GM19438 (cell line): ENCODE measurements around the gene STXBP6.

Experiments used
- ATAC-seq: cut with Tn5 transposase; IDR thresholded peaks from one replicate; pipeline ENCODE4 v1.9.1; 2021; ENCODE audit warnings: low read depth; ENCODE audit not compliant: unreplicated experiment

The STXBP6 gene

DNA sequence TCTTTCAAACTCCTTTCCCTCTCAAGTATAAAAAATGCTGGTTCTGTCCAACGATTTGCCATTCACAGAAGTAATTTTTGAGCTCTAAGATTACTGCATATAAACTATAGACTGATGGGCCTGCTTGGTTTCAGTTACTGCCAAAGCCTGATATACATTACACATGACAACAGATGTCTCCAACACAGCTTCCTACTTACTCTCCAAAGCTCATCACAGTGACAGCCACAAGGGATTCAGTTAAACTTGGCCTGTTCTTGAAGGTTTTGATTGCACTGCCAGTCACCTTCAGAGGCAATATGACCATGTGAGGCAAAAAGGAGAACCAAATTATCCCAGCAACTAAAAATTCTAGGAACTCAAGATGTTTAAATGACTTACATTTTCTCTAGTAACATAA lies 30.1 kb downstream of the STXBP6 start:
- ATAC-seq, result no peak

DNA sequence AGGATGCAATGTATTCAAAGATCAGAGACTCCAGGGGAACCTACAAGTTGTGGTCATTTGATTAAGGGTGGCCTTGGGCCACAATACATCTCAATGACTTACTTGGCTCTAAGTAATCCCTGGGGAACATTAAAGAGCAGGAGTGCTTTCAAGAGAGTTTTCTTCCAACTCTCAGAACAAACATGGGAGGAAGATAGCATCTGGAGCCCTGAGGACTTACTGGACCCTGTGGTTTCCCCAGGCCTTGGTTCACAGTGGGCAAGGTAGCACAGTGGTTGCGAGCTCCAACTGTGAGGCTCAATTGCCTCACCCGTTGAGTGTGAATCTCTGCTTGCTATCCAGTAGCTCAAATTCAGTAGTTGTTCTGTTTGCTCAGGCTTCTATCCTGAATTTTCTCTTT lies 32.4 kb downstream of the STXBP6 start:
- no peak for ATAC-seq

DNA sequence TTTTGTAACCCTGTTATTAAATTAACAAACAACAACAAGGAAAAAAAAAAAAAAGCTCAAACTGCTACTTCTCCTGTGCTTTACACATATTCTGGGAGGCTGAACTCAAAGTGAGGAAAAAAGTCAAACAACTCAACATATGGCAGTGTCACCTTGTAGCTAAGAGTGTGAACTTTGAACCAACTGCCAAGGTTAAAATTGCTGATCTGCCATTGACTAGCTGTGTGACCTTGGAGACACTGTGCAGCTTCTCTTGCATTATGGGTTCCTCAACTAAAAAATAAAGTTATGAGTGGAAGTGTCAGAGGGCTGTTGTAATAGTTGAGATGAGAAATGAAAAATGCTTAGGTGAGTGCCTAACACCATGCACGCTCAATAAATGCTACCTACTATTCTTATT lies 34.2 kb downstream of the STXBP6 start:
- no peak for ATAC-seq

DNA sequence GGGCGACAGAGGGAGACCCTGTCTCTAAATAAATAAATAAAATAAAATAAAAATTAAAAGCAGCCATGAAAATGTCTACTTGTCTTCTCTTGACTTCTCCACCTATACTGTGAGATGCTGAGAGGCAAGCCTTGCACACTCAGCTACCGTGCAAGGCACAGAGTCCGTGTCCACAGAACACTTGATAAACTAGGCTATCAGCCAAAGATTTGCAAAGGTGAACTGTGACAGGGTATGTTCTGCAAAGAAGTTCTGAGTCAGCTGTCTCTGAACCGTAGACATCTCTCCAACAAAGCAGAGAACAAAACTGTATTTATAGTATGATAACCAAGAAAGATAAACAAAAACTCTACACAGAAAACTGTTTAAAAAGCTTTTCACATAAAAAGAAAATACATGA lies 35.5 kb downstream of the STXBP6 start:
- no peak for ATAC-seq

DNA sequence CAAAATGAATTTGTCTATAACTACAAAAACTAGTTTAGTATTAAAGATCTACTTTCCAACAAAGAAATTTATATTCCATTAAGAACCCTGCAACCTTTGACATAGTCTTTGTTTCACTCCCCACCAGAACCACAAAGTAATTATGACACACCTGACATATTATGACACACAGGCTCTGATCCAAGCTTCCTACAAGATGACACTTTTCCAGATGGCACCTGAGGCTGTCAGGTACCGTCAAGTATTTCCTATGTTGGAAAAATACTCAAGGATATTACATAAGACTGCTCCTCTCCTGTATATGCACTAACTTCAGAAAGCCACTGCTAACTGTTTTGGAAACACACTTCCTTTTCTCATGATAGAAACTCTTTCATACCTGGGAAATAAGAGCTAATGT lies 38.9 kb downstream of the STXBP6 start:
- ATAC-seq, result no peak

DNA sequence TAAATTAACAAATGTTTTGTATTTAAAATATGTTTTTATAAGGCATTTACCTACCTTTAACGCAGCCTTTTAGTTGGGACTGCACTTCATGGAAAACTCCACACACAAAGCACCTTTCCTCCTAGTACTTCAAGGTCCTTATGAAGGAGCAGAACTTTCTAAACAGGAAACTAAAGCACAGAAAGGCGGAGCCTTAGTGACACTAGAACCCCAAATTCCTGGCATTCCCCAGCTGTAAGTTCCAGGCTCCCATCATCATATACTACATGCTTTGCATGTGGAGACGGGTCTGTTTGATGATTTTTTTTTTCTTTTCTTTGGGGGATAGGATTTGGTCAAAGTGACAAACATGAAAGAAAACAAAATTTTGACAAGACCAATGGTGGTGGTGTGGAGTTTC lies 39.5 kb downstream of the STXBP6 start:
- no peak for ATAC-seq

DNA sequence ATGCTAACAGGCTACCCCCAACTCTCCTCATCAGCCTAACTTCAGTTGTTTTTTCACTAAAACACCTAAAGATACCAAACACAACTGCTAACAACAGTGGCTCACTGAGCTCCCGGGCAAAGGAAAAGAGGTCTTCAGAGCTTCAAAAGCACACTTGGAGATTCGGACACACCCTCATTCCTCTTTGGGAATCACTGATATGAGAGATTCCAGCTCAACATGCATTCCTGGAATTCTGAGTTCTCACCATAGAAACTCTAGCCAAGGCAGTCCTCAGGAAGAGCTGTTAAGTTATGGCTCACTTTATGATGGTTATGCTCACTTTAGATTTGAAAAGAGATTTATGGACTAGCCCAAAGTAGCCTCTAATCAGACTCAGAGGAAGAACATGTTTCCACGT lies 40.1 kb downstream of the STXBP6 start:
- ATAC-seq, result no peak

DNA sequence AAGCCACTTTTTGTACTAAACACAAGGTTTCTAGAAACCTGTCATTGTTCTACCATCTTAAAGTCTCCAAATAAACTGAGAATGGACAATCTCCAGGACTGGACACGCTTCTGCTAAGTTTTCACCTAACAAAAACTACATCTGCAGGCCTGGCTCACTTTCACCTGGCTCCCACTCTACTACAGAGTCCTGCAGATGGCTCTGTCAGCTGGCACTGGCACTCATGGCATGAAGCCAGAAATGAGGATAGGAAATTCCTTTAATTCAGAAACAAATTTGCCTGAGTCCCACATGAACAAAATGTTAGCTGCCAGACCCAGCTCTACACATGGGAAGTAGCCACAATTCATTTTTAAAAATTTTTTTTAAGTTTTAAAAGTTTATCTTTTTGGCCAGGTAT lies 42.1 kb downstream of the STXBP6 start:
- no peak for ATAC-seq

DNA sequence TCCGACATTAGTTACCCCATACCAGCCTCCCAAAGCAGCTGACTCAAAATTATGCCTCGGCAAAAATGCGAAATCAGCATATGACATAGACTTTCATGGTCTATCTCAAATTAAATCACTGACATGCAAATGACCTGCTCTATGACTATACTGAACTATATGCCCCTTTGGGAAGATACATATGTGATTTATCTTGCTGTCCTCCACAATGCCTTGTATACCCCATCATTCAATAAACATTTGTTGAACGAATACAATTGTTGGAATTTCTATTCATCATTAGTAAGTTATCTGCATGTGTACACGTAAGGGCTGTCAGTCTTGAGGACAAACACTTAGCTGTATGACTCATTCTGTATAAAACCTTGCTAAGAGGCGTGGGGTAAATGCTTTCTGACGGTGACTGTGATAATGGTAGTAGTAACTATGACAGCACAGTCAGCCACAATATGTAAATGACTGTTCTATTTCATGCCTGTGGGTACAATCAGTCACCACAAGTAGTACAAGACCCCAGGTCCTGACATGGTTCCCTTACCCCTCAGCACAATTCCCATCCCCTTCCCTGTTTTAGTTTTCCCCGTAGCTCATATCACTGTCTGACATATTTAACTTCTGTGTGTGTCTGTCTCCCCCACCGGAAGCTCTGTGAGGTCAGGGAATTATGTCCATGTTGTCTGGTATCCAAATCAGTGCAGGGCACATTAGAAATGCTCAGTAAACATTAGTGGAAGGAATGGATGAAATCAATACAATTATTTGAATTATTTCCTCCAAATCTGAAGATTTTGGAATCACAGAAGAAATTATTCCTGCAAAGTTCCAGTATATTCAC lies 42.8 kb downstream of the STXBP6 start:
- ATAC-seq, result no peak

DNA sequence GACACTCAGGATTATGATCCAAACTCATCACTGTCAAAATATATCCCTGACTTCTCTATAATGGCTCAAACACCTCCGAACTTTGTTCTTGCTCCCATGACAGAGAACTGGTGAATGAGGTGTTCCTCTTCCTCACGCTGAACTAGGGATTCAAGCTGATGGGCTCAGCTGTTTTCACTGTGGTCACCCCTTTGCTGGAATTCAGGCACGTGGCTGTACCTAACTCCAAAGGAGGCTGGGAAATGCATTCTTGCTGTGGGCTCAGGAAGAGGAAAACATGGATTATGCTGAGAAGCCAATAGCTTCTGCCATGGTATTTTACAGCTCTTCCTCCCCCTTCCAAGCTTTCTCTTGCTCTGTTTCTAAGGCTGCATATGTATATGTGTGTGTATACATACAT lies 43.9 kb downstream of the STXBP6 start:
- no peak for ATAC-seq

DNA sequence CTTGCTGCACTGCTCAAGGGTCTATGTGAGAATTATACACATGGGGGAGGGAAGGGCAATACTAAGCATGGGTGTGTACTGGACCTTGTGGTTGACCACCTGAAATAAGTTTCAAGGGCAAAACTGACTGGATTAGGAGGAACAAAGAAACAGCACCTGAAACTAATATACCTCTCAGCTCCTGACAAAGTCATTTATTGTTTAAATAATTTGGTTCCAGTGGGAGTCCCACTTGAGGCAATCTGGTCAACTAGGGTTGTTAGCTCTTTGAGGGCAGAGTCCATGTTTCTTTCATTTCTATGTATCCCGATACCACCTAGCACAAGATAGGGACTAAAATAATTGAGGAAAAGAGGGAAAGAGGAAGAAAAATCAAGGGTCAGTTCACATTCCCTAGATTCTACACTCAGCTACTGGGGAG lies 45.5 kb downstream of the STXBP6 start:
- peak; percentile 80 for ATAC-seq

DNA sequence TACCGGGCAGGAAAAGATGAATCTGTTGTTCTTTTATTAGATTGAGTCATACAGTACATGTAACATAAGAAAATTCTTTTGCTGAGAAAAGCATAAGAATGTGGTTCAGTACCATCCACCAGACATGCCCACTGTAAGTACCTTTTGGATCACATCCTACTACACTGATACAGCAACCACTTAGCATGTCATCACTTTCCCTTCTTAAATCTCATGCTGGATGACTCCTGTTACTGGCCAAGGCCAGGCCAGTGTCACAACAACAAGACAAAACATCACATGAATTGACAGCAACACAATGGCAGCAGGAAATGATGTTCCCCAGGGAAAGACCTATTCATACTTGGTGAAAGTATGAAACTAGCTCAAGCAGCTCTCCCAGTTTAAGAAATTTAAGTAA lies 46.4 kb downstream of the STXBP6 start:
- no peak for ATAC-seq

DNA sequence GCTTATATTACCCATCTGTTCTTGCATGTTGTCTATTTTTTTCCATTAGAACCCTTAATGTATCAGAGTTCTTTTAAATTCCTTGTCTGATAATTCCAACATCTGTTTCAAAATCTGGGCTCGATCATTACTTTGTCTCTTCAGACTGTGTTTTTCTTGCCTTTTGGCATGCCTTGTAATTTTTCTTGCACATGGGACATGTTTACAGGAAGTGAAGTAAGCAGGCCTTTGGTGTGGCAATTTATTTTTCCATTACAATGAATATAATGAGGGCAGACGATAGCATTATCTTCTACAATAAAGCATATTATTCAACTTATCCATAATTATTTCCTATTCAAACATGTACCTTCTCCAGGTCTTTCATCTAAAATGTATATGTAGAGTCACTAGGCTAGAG lies 48.3 kb downstream of the STXBP6 start:
- no peak for ATAC-seq

DNA sequence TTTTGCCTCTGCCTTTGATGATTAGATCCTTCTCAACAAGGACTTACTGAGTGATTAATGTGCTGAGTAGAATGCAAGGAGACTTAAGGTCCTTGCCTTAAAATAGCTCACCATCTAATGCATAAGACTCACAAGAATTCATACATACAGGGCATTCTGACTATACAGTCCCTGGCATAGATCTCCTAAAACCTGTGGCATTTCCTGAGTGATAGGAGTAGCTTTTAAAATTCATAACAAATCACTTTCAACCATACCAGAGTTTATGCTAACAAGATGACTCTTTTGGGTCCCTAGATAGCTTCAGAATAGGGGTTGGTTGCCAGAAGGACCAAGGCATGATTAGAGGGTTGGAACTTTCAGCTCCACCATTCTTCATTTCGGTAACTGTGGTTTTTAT lies 48.8 kb downstream of the STXBP6 start:
- ATAC-seq, result no peak

DNA sequence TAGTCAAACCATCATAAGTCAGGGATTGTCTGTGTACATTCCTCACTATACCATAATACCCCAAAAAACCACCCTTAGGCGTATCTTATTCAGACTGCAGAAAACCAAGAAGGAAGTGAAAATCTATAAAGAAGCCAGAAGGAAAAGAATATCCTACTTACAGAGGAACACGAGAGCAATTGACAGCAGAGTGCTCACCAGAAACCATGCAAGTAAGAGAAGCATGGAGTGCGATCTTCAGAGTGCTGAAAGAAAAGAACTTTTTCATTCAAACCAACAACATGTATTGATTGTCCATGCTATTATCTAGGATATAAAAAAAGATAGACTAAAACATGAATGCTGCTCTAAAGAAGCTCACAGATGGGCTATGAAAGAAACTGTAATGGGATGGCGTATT lies 50.8 kb downstream of the STXBP6 start:
- no peak for ATAC-seq

DNA sequence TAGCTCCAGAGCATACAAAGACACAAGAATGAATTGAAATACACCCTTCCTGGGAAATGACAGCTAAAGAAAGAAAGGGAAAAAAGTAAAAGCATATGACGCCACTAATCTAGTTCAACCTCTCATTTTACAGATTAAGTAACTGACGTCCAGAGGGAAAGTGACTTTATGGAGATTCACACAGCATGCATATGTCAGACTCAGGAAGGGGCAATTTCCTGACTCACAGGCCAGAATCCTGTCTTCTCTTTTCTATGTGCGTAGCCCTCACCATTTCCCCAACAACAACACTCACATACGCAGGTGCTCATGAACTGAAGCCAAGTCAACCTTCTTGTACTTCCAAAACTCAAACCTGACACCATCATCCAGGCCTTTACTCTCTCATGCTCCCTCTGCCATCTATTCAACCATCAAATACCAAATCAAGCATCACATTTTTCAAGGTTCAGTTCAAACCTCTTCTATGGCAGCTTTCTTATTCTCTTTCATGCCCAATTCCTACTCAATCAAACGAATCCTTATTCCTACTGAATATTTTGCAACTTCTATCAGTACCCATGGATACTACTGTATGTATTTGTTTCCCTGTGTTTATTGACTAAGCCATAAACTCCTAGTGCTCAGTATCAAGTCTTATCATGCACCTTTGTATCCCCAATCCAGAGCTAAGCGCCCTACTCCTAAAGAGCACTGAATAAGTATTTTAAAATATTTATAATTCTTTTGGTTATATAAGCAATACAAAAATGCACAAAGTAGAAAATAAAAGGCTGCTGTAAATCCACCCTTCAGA lies 52.8 kb downstream of the STXBP6 start:
- ATAC-seq, result no peak

DNA sequence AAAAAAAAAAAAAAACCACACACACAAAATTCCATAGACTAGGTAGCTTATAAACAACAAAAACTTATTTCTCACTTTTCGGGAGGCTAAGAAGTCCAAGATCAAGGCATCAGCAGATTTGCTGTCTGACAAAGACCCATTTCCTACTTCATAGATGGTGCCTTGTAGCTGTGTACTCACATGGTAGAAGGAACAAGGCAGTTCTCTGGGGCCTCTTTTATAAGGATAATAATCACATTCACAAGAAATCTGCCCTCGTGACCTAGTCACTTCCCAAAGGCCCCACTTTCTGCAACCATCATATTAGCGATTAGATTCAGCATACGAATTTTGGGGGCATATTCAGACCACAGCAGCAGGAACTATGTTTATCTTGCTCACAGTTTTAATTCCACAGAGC lies 54.9 kb downstream of the STXBP6 start:
- ATAC-seq, result no peak

DNA sequence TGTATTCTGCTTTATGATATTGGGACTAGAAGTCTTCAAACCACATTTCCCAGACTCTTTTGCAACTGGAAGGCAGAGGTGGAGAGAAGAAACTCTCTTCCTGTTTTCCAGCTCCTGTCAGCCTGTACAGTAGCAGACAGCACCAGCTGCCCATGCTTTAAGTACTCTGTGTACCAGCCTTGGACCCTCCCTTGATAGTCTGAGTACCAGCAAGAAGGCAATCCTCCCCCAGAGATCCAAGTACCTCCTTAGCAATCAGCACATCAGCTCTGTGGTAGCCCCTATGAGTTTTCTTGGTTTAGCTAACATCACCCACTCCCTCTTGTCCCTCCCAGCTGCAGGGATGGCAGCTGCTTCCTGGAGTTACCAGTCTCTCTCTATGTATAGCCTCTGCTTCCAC lies 56.3 kb downstream of the STXBP6 start:
- no peak for ATAC-seq

DNA sequence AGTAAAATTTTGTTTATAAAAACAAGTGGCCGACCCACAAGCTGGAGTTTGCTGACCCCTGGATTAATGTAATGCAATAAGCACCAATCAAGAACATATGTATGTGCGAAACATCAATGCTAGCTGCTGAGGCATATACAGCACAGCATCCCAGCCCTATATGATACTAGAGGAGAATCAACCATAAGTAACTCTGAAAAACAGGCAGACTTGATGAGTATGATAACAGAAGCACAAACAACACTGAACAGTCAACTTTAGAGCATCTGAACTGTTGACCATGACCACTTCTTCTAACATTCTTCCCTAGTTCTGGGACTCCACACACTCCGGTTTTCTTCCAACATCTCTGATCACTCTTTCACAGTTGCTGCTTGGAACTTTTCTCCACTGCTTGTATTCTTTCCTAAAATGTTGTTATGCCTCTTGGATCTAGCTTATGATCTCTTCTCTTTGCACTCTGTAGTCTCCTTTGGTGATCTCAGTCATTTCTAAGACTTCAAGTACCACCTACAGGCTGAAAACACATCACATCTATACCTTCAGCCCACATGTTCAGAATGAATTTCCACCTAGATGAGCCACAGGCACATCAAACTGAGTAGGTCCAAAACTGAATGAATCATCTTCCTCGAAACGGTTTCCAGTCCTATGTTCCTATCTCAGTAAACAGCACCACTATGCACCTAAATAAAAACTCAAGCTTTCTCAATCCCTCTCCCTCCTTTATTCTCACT lies 57.2 kb downstream of the STXBP6 start:
- ATAC-seq, result no peak

DNA sequence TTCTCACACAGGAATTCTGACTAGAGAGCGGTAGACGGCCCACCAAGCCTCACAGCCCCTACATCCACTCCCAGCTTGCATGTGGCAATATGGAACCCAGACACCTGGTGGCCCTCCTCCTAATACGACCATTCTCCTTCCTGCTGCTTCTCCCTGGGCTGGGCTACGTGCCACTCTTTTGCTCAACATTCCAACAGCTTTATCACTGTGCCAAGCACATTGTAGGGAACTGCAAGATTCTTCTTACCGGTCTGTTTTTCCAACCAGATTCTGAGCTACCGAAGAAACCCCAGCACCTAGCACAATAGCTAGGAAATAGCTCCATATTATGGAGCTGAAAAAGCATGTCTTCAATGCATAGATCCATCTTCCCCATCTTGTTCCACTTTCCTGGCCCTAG lies 58.1 kb downstream of the STXBP6 start:
- no peak for ATAC-seq

DNA sequence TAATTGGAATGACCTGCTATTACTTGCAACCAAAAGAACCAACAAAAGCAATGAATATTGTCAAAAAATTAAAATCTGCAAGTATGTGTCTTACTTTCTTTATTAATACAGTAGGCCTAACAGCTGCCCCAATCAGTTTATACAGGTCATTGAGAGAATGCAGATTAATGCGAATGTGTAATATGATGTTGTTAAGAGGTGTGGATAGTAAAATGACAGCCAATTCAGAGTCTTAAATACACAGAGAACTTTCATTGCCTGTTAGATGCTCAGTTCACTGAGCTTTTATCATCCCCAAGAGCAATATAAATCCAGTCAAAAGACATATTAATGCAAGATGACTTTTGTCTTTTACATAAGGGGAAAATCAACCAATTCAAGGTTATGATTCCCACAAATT lies 58.7 kb downstream of the STXBP6 start:
- no peak for ATAC-seq
